PC-3 (cell line): ENCODE results near the gene RGS13. TPM values are rescaled to one million over a fixed set of nuclear protein-coding genes. Genes with fewer than 3 reads are reported as not detected.

Source experiments
- ATAC-seq: fragments of 200-7000 bp; cut with Tn5 transposase; 2 replicates; pipeline ENCODE4 v1.9.1; 2020; ENCODE audit warnings: mild to moderate bottlenecking, moderate library complexity
- BruUV-seq: library from RNA; stranded (reverse); fragments of 400-500 nt; replicated peaks from 2 replicates; lab custom pipeline; 2021; lab: Mats Ljungman, UMichigan
- CTCF ChIA-PET: fragments of 300-600 bp; sonication (Branson Sonifier 250); formaldehyde crosslinking; loops from one replicate; lab custom pipeline; 2022; ENCODE audit warnings: antibody characterized with exemption; lab: Charles Lee
- POLR2A ChIA-PET: fragments of 300-600 bp; sonication (Branson Sonifier 250); formaldehyde crosslinking; loops from one replicate; lab custom pipeline; 2022; ENCODE audit warnings: antibody characterized with exemption; ENCODE audit not compliant: unreplicated experiment; lab: Charles Lee
- DNase-seq: peaks from one replicate; pipeline ENCODE4 v3.0.0-alpha.2; 2015
- H2AFZ ChIP-seq: fragments of 300-600 bp; sonication (generic); 2 replicates; pipeline ENCODE4 v1.6.0; 2016; ENCODE audit warnings: antibody characterized with exemption, low read length
- H3F3A ChIP-seq: fragments of 300-600 bp; sonication (generic); one replicate; pipeline ENCODE4 v1.6.0; 2017; ENCODE audit warnings: antibody characterized with exemption, low read length, control low read depth, mild to moderate bottlenecking; ENCODE audit not compliant: unreplicated experiment
- H3K27ac ChIP-seq: fragments of 300-600 bp; sonication (generic); 2 replicates; pipeline ENCODE4 v1.5.1; 2016; ENCODE audit warnings: mild to moderate bottlenecking, low read length
- H3K27me3 ChIP-seq: fragments of 300-600 bp; sonication (generic); 2 replicates; pipeline ENCODE4 v1.6.1; 2016; ENCODE audit warnings: low read length, mixed read lengths
- H3K36me3 ChIP-seq: fragments of 300-600 bp; sonication (generic); 2 replicates; pipeline ENCODE4 v1.6.1; 2016; ENCODE audit warnings: low read depth, mixed run types, low read length, mixed read lengths
- H3K4me1 ChIP-seq: fragments of 300-600 bp; sonication (generic); 2 replicates; pipeline ENCODE4 v1.5.1; 2016; ENCODE audit warnings: low read length; ENCODE audit not compliant: insufficient read depth
- H3K4me2 ChIP-seq: fragments of 300-600 bp; sonication (generic); 2 replicates; pipeline ENCODE4 v1.6.0; 2016; ENCODE audit warnings: low read length
- H3K4me3 ChIP-seq: fragments of 300-600 bp; sonication (generic); 2 replicates; pipeline ENCODE4 v1.5.1; 2016; ENCODE audit warnings: mild to moderate bottlenecking, low read length, mixed read lengths
- H3K79me2 ChIP-seq: fragments of 300-600 bp; sonication (generic); 2 replicates; pipeline ENCODE4 v1.6.1; 2017; ENCODE audit warnings: low read length, mixed read lengths
- H3K9ac ChIP-seq: fragments of 300-600 bp; sonication (generic); 2 replicates; pipeline ENCODE4 v1.6.0; 2016; ENCODE audit warnings: mild to moderate bottlenecking, low read length
- H3K9me2 ChIP-seq: fragments of 300-600 bp; sonication (generic); replicated peaks from 2 replicates; pipeline ENCODE4 v1.6.1; 2016; ENCODE audit warnings: mixed run types, low read length, mixed read lengths
- H3K9me3 ChIP-seq: fragments of 300-600 bp; sonication (generic); 2 replicates; pipeline ENCODE4 v1.6.1; 2016; ENCODE audit warnings: low read length, mixed read lengths
- H4K20me1 ChIP-seq: fragments of 300-600 bp; sonication (generic); 2 replicates; pipeline ENCODE4 v1.6.1; 2016; ENCODE audit warnings: low read length, mixed read lengths
- CTCF ChIP-seq: fragments of 300-600 bp; sonication (generic); conservative IDR thresholded peaks from 2 replicates; pipeline ENCODE4 v1.5.1; 2017; ENCODE audit warnings: antibody characterized with exemption, low read depth, mild to moderate bottlenecking, low read length
- EZH2 ChIP-seq: fragments of 300-600 bp; sonication (generic); IDR thresholded peaks from one replicate; pipeline ENCODE4 v1.6.1; 2017; ENCODE audit warnings: antibody characterized with exemption, mild to moderate bottlenecking, low read length; ENCODE audit not compliant: unreplicated experiment
- EZH2phosphoT487 ChIP-seq: fragments of 300-600 bp; sonication (generic); IDR thresholded peaks from 2 replicates; pipeline ENCODE4 v1.6.1; 2018; ENCODE audit warnings: mild to moderate bottlenecking, antibody characterized with exemption, low read length, borderline replicate concordance
- intact Hi-C: fragments of 100-400 bp; cut with micrococcal nuclease; formaldehyde crosslinking; loops from 2 replicates; pipeline ENCODE4 v1.9.0; 2023
- total RNA-seq: library from RNA; depleted of rRNA; stranded (reverse); fragments of >200 nt; gene quantifications from 2 replicates; pipeline ENCODE4 v1.2.3, GENCODE V29; 2014

The RGS13 gene
- total RNA-seq, 1 experiment from 2014 or later: 0.22 TPM

GRCh38 chr1:192588546-192588945 is 47.4 kb upstream of the RGS13 start:
- intact Hi-C loops: no loop called here
- H3K27me3 ChIP-seq: no peaks in the 10 kb centered on the region

GRCh38 chr1:192589813-192590212 is 46.1 kb upstream of the RGS13 start:
- no peaks in the 10 kb centered on the region for H3K9me2 ChIP-seq
- H3K27me3 ChIP-seq: no peaks in the 10 kb centered on the region
- H2AFZ ChIP-seq: no peak overlapping the region
- ATAC-seq (no peak), DNase-seq (no peak)
- no peak overlapping the region for H3K4me3 ChIP-seq
- H3K79me2 ChIP-seq: no peaks in the 10 kb centered on the region
- POLR2A ChIA-PET: no interaction called here
- no peaks in the 10 kb centered on the region for H3K9me3 ChIP-seq
- H3K4me2 ChIP-seq: no peak overlapping the region
- no peaks in the 10 kb centered on the region for H3F3A ChIP-seq
- no peaks in the 10 kb centered on the region for H3K36me3 ChIP-seq
- CTCF ChIA-PET: no interaction called here
- intact Hi-C loops: no loop called here
- no peaks in the 10 kb centered on the region for H3K4me1 ChIP-seq
- no peak overlapping the region for H3K27ac ChIP-seq
- BruUV-seq: no TSS peak
- TF ChIP-seq EZH2phosphoT487: no peak
- no peak for TF ChIP-seq CTCF
- TF ChIP-seq EZH2: no peak
- no peaks in the 10 kb centered on the region for H4K20me1 ChIP-seq
- no peak overlapping the region for H3K9ac ChIP-seq

More at GRCh38 chr1:192588546-192588945, 47.4 kb upstream of the RGS13 start:
- no peaks in the 10 kb centered on the region for H3K4me1 ChIP-seq
- H3F3A ChIP-seq: no peaks in the 10 kb centered on the region
- H3K4me3 ChIP-seq: no peak overlapping the region
- no peak overlapping the region for H3K4me2 ChIP-seq
- DNase-seq: peak; percentile 5
- no peak overlapping the region for H3K27ac ChIP-seq
- POLR2A ChIA-PET: no interaction called here
- CTCF ChIA-PET: no interaction called here
- no peaks in the 10 kb centered on the region for H4K20me1 ChIP-seq
- TF ChIP-seq EZH2 (no peak), CTCF (no peak), EZH2phosphoT487 (no peak)
- no peak overlapping the region for H3K9ac ChIP-seq
- no TSS peak for BruUV-seq
- H2AFZ ChIP-seq: no peak overlapping the region
- no peak for ATAC-seq
- H3K79me2 ChIP-seq: no peaks in the 10 kb centered on the region
- no peaks in the 10 kb centered on the region for H3K9me2 ChIP-seq
- no peaks in the 10 kb centered on the region for H3K36me3 ChIP-seq
- no peaks in the 10 kb centered on the region for H3K9me3 ChIP-seq

GRCh38 chr1:192592517-192592916 is 43.4 kb upstream of the RGS13 start:
- no peak for ATAC-seq
- no peak overlapping the region for H2AFZ ChIP-seq
- H3K4me3 ChIP-seq: no peak overlapping the region
- no peaks in the 10 kb centered on the region for H4K20me1 ChIP-seq
- no peaks in the 10 kb centered on the region for H3K79me2 ChIP-seq
- no peak overlapping the region for H3K27ac ChIP-seq
- H3K27me3 ChIP-seq: no peaks in the 10 kb centered on the region
- no peaks in the 10 kb centered on the region for H3K36me3 ChIP-seq
- no peak for DNase-seq
- CTCF ChIA-PET: no interaction called here
- H3K9me3 ChIP-seq: no peaks in the 10 kb centered on the region
- no TSS peak for BruUV-seq
- intact Hi-C loops: no loop called here
- TF ChIP-seq CTCF (no peak), EZH2phosphoT487 (no peak), EZH2 (no peak)
- H3K9ac ChIP-seq: no peak overlapping the region
- no peaks in the 10 kb centered on the region for H3K4me1 ChIP-seq
- POLR2A ChIA-PET: interaction anchor here (0.5 kb wide), 2 partner anchors 128 to 145 kb away, joined by 4 to 8 read pairs; no protein-coding TSS in a partner anchor
- H3K4me2 ChIP-seq: no peak overlapping the region
- no peaks in the 10 kb centered on the region for H3K9me2 ChIP-seq
- H3F3A ChIP-seq: no peaks in the 10 kb centered on the region
